B cell (primary cell): ENCODE results near the gene MLH1. TPM values are rescaled to one million over a fixed set of nuclear protein-coding genes. Genes with fewer than 3 reads are reported as not detected.

Experiments
- ATAC-seq: fragments of 200-7000 bp; cut with Tn5 transposase; one replicate; pipeline ENCODE4 v1.10.0; 2021; ENCODE audit warnings: low read depth, mild to moderate bottlenecking, moderate number of reproducible peaks, moderate library complexity
- CTCF ChIA-PET: fragments of 350-600 bp; sonication (Branson Sonifier 250); formaldehyde crosslinking; loops from one replicate; lab custom pipeline; 2021; ENCODE audit warnings: antibody characterized with exemption, inconsistent platforms; lab: Charles Lee
- POLR2A ChIA-PET: fragments of 350-600 bp; sonication (Branson Sonifier 250); formaldehyde crosslinking; loops from one replicate; lab custom pipeline; 2021; ENCODE audit warnings: antibody characterized with exemption; lab: Charles Lee
- DNase-seq: peaks from one replicate; pipeline ENCODE4 v3.0.0; 2013
- H2AFZ ChIP-seq: 2 replicates; pipeline ENCODE4 v1.6.1; 2012; ENCODE audit warnings: mild to moderate bottlenecking, low read depth, low read length; ENCODE audit not compliant: insufficient read depth, poor library complexity, severe bottlenecking
- H3K27ac ChIP-seq, 2 donors: 1 replicate in 1 of 2; 2 replicates in 1 of 2; pipeline ENCODE4 v1.5.1; 2012 to 2013; ENCODE audit warnings: low read length in 2 of 2, mild to moderate bottlenecking in 2 of 2, moderate library complexity in 1 of 2
- H3K27me3 ChIP-seq, 4 experiments: fragments of 200-600 bp in 1 of 4; sonication (generic) in 1 of 4; replicated peaks in 1 of 4; 1 replicate in 2 of 4; 2 replicates in 2 of 4; pipeline versions ENCODE4 v1.6.1 to v1.7.0; 2013 to 2016; ENCODE audit warnings: low read length in 3 of 4, mild to moderate bottlenecking in 2 of 4, mixed read lengths in 1 of 4, moderate library complexity in 1 of 4; ENCODE audit not compliant: insufficient read depth in 4 of 4, control insufficient read depth in 3 of 4; ENCODE audit errors: control extremely low read depth in 1 of 4
- H3K36me3 ChIP-seq, 2 experiments: replicated peaks in 1 of 2; 1 replicate in 1 of 2; 2 replicates in 1 of 2; pipeline versions ENCODE4 v1.6.1 to v1.7.1; 2013; ENCODE audit warnings: low read length in 1 of 2; ENCODE audit not compliant: insufficient read depth in 2 of 2, control insufficient read depth in 1 of 2; ENCODE audit errors: control extremely low read depth in 1 of 2, extremely low read depth in 1 of 2
- H3K4me1 ChIP-seq, 2 donors: fragments of 200-600 bp in 1 of 2; sonication (generic) in 1 of 2; 1 replicate in 1 of 2; 2 replicates in 1 of 2; pipeline versions ENCODE4 v1.5.1 to v1.6.1; 2013 to 2017; ENCODE audit warnings: low read length in 2 of 2; ENCODE audit not compliant: control insufficient read depth in 2 of 2, insufficient read depth in 2 of 2
- H3K4me2 ChIP-seq: replicated peaks from 2 replicates; pipeline ENCODE3; 2012; ENCODE audit warnings: mild to moderate bottlenecking, low read depth, low read length; ENCODE audit not compliant: poor library complexity, severe bottlenecking
- H3K4me3 ChIP-seq, 5 experiments: fragments of 200-600 bp in 1 of 5; sonication (generic) in 1 of 5; 1 replicate in 3 of 5; 2 replicates in 2 of 5; pipeline versions ENCODE4 v1.5.1 to v1.7.0; 2011 to 2016; ENCODE audit warnings: low read length in 4 of 5, mild to moderate bottlenecking in 4 of 5, low read depth in 2 of 5, control low read depth in 1 of 5, moderate library complexity in 1 of 5; ENCODE audit not compliant: insufficient read depth in 1 of 5; ENCODE audit errors: control extremely low read depth in 1 of 5, extremely low read depth in 1 of 5
- H3K79me2 ChIP-seq: fragments of 200-600 bp; sonication (generic); one replicate; pipeline ENCODE4 v1.6.0; 2016; ENCODE audit warnings: low read length; ENCODE audit not compliant: control insufficient read depth, insufficient read depth
- H3K9ac ChIP-seq: fragments of 200-600 bp; sonication (generic); 2 replicates; pipeline ENCODE4 v1.6.1; 2017; ENCODE audit warnings: mild to moderate bottlenecking, low read length, moderate library complexity
- H3K9me3 ChIP-seq, 3 donors: one replicate each; pipeline versions ENCODE4 v1.6.1 to v1.7.1; 2013; ENCODE audit warnings: low read length in 2 of 3; ENCODE audit not compliant: control insufficient read depth in 2 of 3, insufficient read depth in 1 of 3; ENCODE audit errors: control extremely low read depth in 1 of 3
- H4K20me1 ChIP-seq: 2 replicates; pipeline ENCODE4 v1.6.0; 2012; ENCODE audit warnings: mild to moderate bottlenecking, low read length; ENCODE audit not compliant: insufficient read depth, control insufficient read depth, poor library complexity, severe bottlenecking
- H3K27ac Mint-ChIP-seq: one replicate; pipeline ENCODE4 v1.8.0; 2021; ENCODE audit warnings: mixed read lengths
- H3K27me3 Mint-ChIP-seq: one replicate; pipeline ENCODE4 v1.8.0; 2021; ENCODE audit warnings: mixed read lengths
- H3K4me1 Mint-ChIP-seq: one replicate; pipeline ENCODE4 v1.8.0; 2021; ENCODE audit warnings: mixed read lengths
- H3K4me3 Mint-ChIP-seq: one replicate; pipeline ENCODE4 v1.8.0; 2021; ENCODE audit warnings: mixed read lengths
- H3K9me3 Mint-ChIP-seq: one replicate; pipeline ENCODE4 v1.8.0; 2022; ENCODE audit warnings: mixed read lengths; ENCODE audit not compliant: insufficient read depth
- EZH2 ChIP-seq: IDR thresholded peaks from 2 replicates; pipeline ENCODE4 v1.6.1; 2012; ENCODE audit warnings: borderline replicate concordance, low read depth, mild to moderate bottlenecking, moderate library complexity, low read length; ENCODE audit not compliant: insufficient read depth, poor library complexity, severe bottlenecking
- WGBS: methylation state at CpG from one replicate; pipeline ENCODE4 v1.1.5; 2013; ENCODE audit warnings: missing lambda C conversion rate; ENCODE audit not compliant: insufficient coverage; 5-methylcytosine and 5-hydroxymethylcytosine counted together
- intact Hi-C: fragments of 100-400 bp; cut with micrococcal nuclease; formaldehyde crosslinking; loops from one replicate; pipeline ENCODE4 v1.10.0; 2022
- polyA plus RNA-seq: library from polyadenylated mRNA; depleted of rRNA; stranded (reverse); fragments of >200 nt; gene quantifications from 2 replicates; pipeline ENCODE4 v1.2.3, GENCODE V29; 2012
- total RNA-seq, 2 donors: library from RNA; stranded (reverse); fragments of 120-200 nt in 1 of 2; gene quantifications; 1 replicate in 1 of 2; 2 replicates in 1 of 2; pipeline versions ENCODE4 v1.2.3 to v1.2.4, GENCODE V29; 2013 to 2022
- TF ChIP-seq, protein P1 (sequence below): fragments of 200-600 bp; IDR thresholded peaks from one replicate; pipeline ENCODE4 v1.8.0; 2022; ENCODE audit warnings: antibody characterized with exemption, mild to moderate bottlenecking

MLH1 gene
- total and polyA plus RNA-seq, 2 donors (not counting 1 experiment from before 2014, with no cell fraction given) = 22.4 to 38.5 TPM

GRCh38 chr3:36989568-36989967 lies 3.8 kb upstream of the MLH1 start:
- H3K79me2 ChIP-seq = peaks cover 45% of the 10 kb centered on the region
- peaks cover 10 to 30% of the 10 kb centered on the region in 2 experiments for H3K36me3 ChIP-seq
- H3K27ac Mint-ChIP-seq = no peak overlapping the region
- intact Hi-C loops = no loop called here
- peak overlapping the region; percentile 89 for H3K4me2 ChIP-seq
- H3K27me3 ChIP-seq = no peaks in the 10 kb centered on the region
- peak overlapping the region; percentile 37 for H3K9ac ChIP-seq
- peaks cover 48 to 56% of the 10 kb centered on the region in 2 donors for H3K4me1 ChIP-seq
- H3K4me3 Mint-ChIP-seq = peak overlapping the region; percentile 57
- no peaks in the 10 kb centered on the region for H3K27me3 Mint-ChIP-seq
- H3K4me1 Mint-ChIP-seq = peaks cover 44% of the 10 kb centered on the region
- H3K9me3 Mint-ChIP-seq = no peaks in the 10 kb centered on the region
- no peaks in the 10 kb centered on the region for H3K9me3 ChIP-seq
- TF ChIP-seq, protein P1, sequence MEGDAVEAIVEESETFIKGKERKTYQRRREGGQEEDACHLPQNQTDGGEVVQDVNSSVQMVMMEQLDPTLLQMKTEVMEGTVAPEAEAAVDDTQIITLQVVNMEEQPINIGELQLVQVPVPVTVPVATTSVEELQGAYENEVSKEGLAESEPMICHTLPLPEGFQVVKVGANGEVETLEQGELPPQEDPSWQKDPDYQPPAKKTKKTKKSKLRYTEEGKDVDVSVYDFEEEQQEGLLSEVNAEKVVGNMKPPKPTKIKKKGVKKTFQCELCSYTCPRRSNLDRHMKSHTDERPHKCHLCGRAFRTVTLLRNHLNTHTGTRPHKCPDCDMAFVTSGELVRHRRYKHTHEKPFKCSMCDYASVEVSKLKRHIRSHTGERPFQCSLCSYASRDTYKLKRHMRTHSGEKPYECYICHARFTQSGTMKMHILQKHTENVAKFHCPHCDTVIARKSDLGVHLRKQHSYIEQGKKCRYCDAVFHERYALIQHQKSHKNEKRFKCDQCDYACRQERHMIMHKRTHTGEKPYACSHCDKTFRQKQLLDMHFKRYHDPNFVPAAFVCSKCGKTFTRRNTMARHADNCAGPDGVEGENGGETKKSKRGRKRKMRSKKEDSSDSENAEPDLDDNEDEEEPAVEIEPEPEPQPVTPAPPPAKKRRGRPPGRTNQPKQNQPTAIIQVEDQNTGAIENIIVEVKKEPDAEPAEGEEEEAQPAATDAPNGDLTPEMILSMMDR = no peak
- no peak for TF ChIP-seq EZH2
- CTCF ChIA-PET = interaction anchor here (0.7 to 2.2 kb wide), 4 partner anchors 20 to 163 kb away, joined by 4 to 15 read pairs (median 5); no protein-coding TSS in a partner anchor
- peak overlapping the region in 4 of 5 experiments; percentile 11 to 39 (median 24) for H3K4me3 ChIP-seq
- H2AFZ ChIP-seq = no peak overlapping the region
- H4K20me1 ChIP-seq = no peaks in the 10 kb centered on the region
- ATAC-seq = no peak
- POLR2A ChIA-PET = interaction anchor here (0.9 kb wide), 1 partner anchor 20 kb away, joined by 5 read pairs; no protein-coding TSS in a partner anchor
- peak overlapping the region; percentile 14 to 76 for H3K27ac ChIP-seq
- DNase-seq = no peak

DNA sequence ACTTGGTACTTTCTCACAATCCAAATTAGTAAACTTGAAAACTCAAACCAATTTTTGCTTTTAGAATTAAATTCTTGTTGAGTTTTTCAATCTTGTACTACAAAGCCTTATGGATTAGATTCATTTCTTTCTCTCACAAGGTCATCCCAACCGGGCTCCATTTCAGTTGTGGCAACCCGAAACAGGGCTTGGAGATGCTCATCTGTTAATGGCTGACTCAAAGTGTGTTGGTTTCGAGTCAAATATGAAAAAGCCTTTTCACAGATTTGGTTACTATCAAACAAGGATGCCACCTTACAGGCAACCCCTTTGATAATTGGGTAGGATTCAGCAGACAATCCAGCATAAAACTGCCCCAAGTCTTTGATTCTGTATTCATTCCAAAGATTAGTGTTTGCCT lies 2.2 kb upstream of the MLH1 start:
- peak overlapping the region in 2 of 5 experiments; percentile 17 to 77 for H3K4me3 ChIP-seq
- ATAC-seq (no peak), DNase-seq (no peak)
- WGBS = no CpG with 5 or more reads among the region's 3 CpGs
- peaks cover 0 to 21% of the 10 kb centered on the region in 2 experiments for H3K36me3 ChIP-seq
- Mint-ChIP-seq H3K27ac (no peak overlapping the region), H3K27me3 (no peaks in the 10 kb centered on the region), H3K4me3 (no peak overlapping the region), H3K4me1 (peaks cover 44% of the 10 kb centered on the region), H3K9me3 (no peaks in the 10 kb centered on the region)
- no peaks in the 10 kb centered on the region for H3K27me3 ChIP-seq
- peaks cover 49 to 56% of the 10 kb centered on the region in 2 donors for H3K4me1 ChIP-seq
- ChIA-PET CTCF (interaction anchor here (1.2 to 3.8 kb wide), 3 partner anchors 33 to 122 kb away, joined by 3 to 25 read pairs (median 5); no protein-coding TSS in a partner anchor), POLR2A (interaction anchor here (0.5 kb wide), 1 partner anchor 84 kb away, joined by 3 read pairs; no protein-coding TSS in a partner anchor)
- peak overlapping the region; percentile 89 for H3K4me2 ChIP-seq
- TF ChIP-seq, protein P1 = no peak
- no peak for TF ChIP-seq EZH2
- no peaks in the 10 kb centered on the region for H3K9me3 ChIP-seq
- H3K79me2 ChIP-seq = peaks cover 55% of the 10 kb centered on the region
- no peak overlapping the region for H3K9ac ChIP-seq
- peak overlapping the region; percentile 97 to 98 for H3K27ac ChIP-seq
- intact Hi-C loops = loop anchor here (5.0 kb wide), 1 partner anchor 34 kb away; no protein-coding TSS in a partner anchor
- H2AFZ ChIP-seq = no peak overlapping the region
- H4K20me1 ChIP-seq = no peaks in the 10 kb centered on the region
